OCI-LY7 (cell line): Measurements from ENCODE around the gene OR5AU1. TPM values are rescaled to one million over a fixed set of nuclear protein-coding genes. Genes with fewer than 3 reads are reported as not detected.

ENCODE experiments used
- BruUV-seq: library from RNA; stranded (reverse); fragments of 400-500 nt; replicated peaks from 2 replicates; lab custom pipeline; 2021; lab: Mats Ljungman, UMichigan
- CTCF ChIA-PET: fragments of 300-600 bp; sonication (Branson Sonifier 250); formaldehyde crosslinking; loops from one replicate; lab custom pipeline; 2022; ENCODE audit warnings: antibody characterized with exemption; ENCODE audit not compliant: unreplicated experiment; lab: Charles Lee
- POLR2A ChIA-PET: fragments of 300-600 bp; sonication (Branson Sonifier 250); formaldehyde crosslinking; loops from one replicate; lab custom pipeline; 2022; ENCODE audit warnings: antibody characterized with exemption; lab: Charles Lee
- DNase-seq: peaks from one replicate; pipeline ENCODE4 v3.0.0-alpha.2; 2015; ENCODE audit warnings: low spot score
- H2AFZ ChIP-seq: fragments of 200-600 bp; sonication (generic), shearing (Covaris generic); 2 replicates; pipeline ENCODE4 v1.6.1; 2014; ENCODE audit warnings: mild to moderate bottlenecking, antibody characterized with exemption, low read length, moderate library complexity
- H3K27ac ChIP-seq: fragments of 200-600 bp; sonication (generic); 2 replicates; pipeline ENCODE4 v1.5.1; 2014; ENCODE audit warnings: mixed run types, low read depth, mild to moderate bottlenecking, moderate library complexity, low read length, inconsistent platforms; ENCODE audit not compliant: poor library complexity, severe bottlenecking
- H3K36me3 ChIP-seq: fragments of 200-600 bp; sonication (generic); 2 replicates; pipeline ENCODE4 v1.6.1; 2014; ENCODE audit warnings: mild to moderate bottlenecking, antibody characterized with exemption, low read length, moderate library complexity, mixed read lengths; ENCODE audit not compliant: insufficient read depth
- H3K4me1 ChIP-seq: fragments of 200-600 bp; sonication (generic); 2 replicates; pipeline ENCODE4 v1.5.1; 2014; ENCODE audit warnings: mild to moderate bottlenecking, low read length; ENCODE audit not compliant: insufficient read depth, poor library complexity, severe bottlenecking
- H3K4me2 ChIP-seq: fragments of 200-600 bp; sonication (generic); 2 replicates; pipeline ENCODE4 v1.6.1; 2014; ENCODE audit warnings: mild to moderate bottlenecking, low read length
- H3K4me3 ChIP-seq: fragments of 200-600 bp; sonication (generic); 2 replicates; pipeline ENCODE4 v1.5.1; 2014; ENCODE audit warnings: mild to moderate bottlenecking, low read depth, low read length; ENCODE audit not compliant: poor library complexity, severe bottlenecking
- H3K79me2 ChIP-seq: fragments of 200-600 bp; sonication (generic); 2 replicates; pipeline ENCODE4 v1.6.1; 2016; ENCODE audit warnings: low read depth, mild to moderate bottlenecking, low read length, moderate library complexity, mixed read lengths; ENCODE audit not compliant: insufficient read depth
- H3K9me2 ChIP-seq: fragments of 200-600 bp; sonication (generic); 2 replicates; pipeline ENCODE4 v1.6.1; 2016; ENCODE audit warnings: mild to moderate bottlenecking, low read length, mixed read lengths; ENCODE audit not compliant: insufficient read depth
- H3K9me3 ChIP-seq: fragments of 200-600 bp; sonication (generic); 2 replicates; pipeline ENCODE4 v1.6.1; 2014; ENCODE audit warnings: mild to moderate bottlenecking, mixed run types, low read length, mixed read lengths
- H4K20me1 ChIP-seq: fragments of 200-600 bp; sonication (generic); 2 replicates; pipeline ENCODE4 v1.6.1; 2014; ENCODE audit warnings: mild to moderate bottlenecking, antibody characterized with exemption, low read length, moderate library complexity, mixed read lengths; ENCODE audit not compliant: insufficient read depth
- CTCF ChIP-seq: fragments of 200-600 bp; sonication (generic); conservative IDR thresholded peaks from 2 replicates; pipeline ENCODE4 v1.5.1; 2014; ENCODE audit warnings: mild to moderate bottlenecking, antibody characterized with exemption, low read length, moderate library complexity, mixed read lengths
- EZH2phosphoT487 ChIP-seq: fragments of 200-600 bp; sonication (generic); IDR thresholded peaks from 2 replicates; pipeline ENCODE4 v1.6.1; 2018; ENCODE audit warnings: low read depth, borderline replicate concordance, mild to moderate bottlenecking, mixed run types, antibody characterized with exemption, low read length, moderate library complexity, mixed read lengths
- intact Hi-C: fragments of 100-400 bp; cut with micrococcal nuclease; formaldehyde crosslinking; loops from one replicate; pipeline ENCODE4 v1.10.0; 2022; ENCODE audit not compliant: unreplicated experiment
- total RNA-seq, 2 experiments: library from RNA; depleted of rRNA in 1 of 2; stranded (reverse); fragments of >200 nt in 1 of 2; shearing (Covaris generic) in 1 of 2; gene quantifications; 2 replicates each; pipeline ENCODE4 v1.2.3, GENCODE V29; 2014 to 2022

Gene OR5AU1
- total RNA-seq, 2 experiments from 2014 or later: not detected

- Histone ChIP-seq H3K9me3 (peaks cover 8% of the 10 kb centered on the region), H3K9me2 (no peaks in the 10 kb centered on the region), H3K4me1 (no peaks in the 10 kb centered on the region), H3K4me3 (no peak overlapping the region), H2AFZ (no peak overlapping the region), H3K36me3 (no peaks in the 10 kb centered on the region), H3K27ac (no peak overlapping the region), H3K79me2 (no peaks in the 10 kb centered on the region), H4K20me1 (no peaks in the 10 kb centered on the region), H3K4me2 (no peak overlapping the region)
- CTCF ChIA-PET: no interaction called here
- no TSS peak for BruUV-seq
- POLR2A ChIA-PET: no interaction called here
- intact Hi-C loops: no loop called here
- no peak for TF ChIP-seq CTCF
- TF ChIP-seq EZH2phosphoT487: no peak
- no peak for DNase-seq
These were observed 6.1 kb downstream of the OR5AU1 start for GRCh38 chr14:21149641-21150367.

- Histone ChIP-seq H3K4me1 (no peaks in the 10 kb centered on the region), H3K79me2 (no peaks in the 10 kb centered on the region), H4K20me1 (no peaks in the 10 kb centered on the region), H3K9me2 (no peaks in the 10 kb centered on the region), H2AFZ (no peak overlapping the region), H3K36me3 (no peaks in the 10 kb centered on the region), H3K4me2 (no peak overlapping the region), H3K9me3 (peaks cover 9% of the 10 kb centered on the region), H3K27ac (no peak overlapping the region), H3K4me3 (no peak overlapping the region)
- POLR2A ChIA-PET: no interaction called here
- CTCF ChIA-PET: no interaction called here
- intact Hi-C loops: no loop called here
- DNase-seq: no peak
- TF ChIP-seq CTCF (no peak), EZH2phosphoT487 (no peak)
- no TSS peak for BruUV-seq
These were observed 10.4 kb downstream of the OR5AU1 start for GRCh38 chr14:21145437-21145836.

GRCh38 chr14:21142357-21142756 is 13.5 kb downstream of the OR5AU1 start:
- no peaks in the 10 kb centered on the region for H4K20me1 ChIP-seq
- no TSS peak for BruUV-seq
- H3K9me3 ChIP-seq: peaks cover 9% of the 10 kb centered on the region
- TF ChIP-seq CTCF: no peak
- no peak for TF ChIP-seq EZH2phosphoT487
- no peaks in the 10 kb centered on the region for H3K9me2 ChIP-seq
- intact Hi-C loops: no loop called here
- H3K36me3 ChIP-seq: no peaks in the 10 kb centered on the region
- H3K4me2 ChIP-seq: no peak overlapping the region
- H3K4me1 ChIP-seq: no peaks in the 10 kb centered on the region
- H3K27ac ChIP-seq: no peak overlapping the region
- no peaks in the 10 kb centered on the region for H3K79me2 ChIP-seq
- CTCF ChIA-PET: no interaction called here
- no peak overlapping the region for H2AFZ ChIP-seq
- POLR2A ChIA-PET: no interaction called here
- no peak for DNase-seq
- H3K4me3 ChIP-seq: no peak overlapping the region
